SIG-M5 treated with dmso at 0.1 percent for 504 hours (cell line): ENCODE data around the gene RBM39.
A peak's percentile ranks its signal among the peaks of the same experiment; 100 is the strongest.
"Not testable (repeated sequence)": the region's sequence is repeated elsewhere in the genome, so short reads cannot be mapped to it uniquely, and the experiment has no call there.

Source experiments
- DNase-seq: peaks from one replicate; lab custom pipeline; 2025; ENCODE audit not compliant: unreplicated experiment; lab: John Stamatoyannopoulos, UW

RBM39 gene

DNA sequence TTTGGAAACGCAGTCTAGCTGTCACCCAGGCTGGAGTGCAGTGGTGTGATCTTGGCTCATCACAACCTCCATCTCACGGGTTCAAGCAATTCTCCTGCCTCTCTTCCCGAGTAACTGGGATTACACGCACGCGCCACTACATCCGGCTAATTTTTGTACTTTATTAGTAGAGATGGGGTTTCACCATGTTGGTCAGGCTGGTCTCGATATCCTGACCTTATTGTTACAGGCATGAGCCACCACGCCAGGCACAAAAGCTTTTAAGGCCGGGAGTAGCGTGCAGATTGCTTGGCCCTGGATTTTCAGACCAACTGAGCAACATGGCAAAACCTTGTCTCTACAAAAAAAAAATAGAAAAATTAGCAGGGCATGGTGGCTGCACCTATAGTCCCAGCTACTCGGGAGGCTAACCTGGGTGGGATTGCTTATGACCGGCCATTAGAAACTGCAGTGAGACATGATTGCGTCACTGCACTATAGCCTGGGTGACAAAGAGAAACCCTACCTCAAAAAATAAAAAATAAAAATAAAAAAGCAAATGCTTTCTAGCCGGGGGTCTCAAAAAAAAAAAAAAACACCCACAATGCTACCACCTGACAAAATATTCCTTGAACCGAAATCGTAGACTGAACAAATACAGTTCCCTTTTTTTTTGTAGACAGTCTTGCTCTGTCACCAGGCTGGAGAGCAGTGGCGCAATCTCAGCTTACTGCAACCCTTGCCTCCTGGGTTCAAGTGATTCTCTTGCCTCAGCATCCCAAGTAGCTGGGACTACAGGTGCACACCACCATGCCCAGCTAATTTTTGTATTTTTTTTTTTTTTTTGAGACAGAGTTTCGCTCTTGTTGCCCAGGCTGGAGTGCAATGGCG lies 15.0 kb downstream of the RBM39 start:
- DNase-seq = peak; percentile 54

DNA sequence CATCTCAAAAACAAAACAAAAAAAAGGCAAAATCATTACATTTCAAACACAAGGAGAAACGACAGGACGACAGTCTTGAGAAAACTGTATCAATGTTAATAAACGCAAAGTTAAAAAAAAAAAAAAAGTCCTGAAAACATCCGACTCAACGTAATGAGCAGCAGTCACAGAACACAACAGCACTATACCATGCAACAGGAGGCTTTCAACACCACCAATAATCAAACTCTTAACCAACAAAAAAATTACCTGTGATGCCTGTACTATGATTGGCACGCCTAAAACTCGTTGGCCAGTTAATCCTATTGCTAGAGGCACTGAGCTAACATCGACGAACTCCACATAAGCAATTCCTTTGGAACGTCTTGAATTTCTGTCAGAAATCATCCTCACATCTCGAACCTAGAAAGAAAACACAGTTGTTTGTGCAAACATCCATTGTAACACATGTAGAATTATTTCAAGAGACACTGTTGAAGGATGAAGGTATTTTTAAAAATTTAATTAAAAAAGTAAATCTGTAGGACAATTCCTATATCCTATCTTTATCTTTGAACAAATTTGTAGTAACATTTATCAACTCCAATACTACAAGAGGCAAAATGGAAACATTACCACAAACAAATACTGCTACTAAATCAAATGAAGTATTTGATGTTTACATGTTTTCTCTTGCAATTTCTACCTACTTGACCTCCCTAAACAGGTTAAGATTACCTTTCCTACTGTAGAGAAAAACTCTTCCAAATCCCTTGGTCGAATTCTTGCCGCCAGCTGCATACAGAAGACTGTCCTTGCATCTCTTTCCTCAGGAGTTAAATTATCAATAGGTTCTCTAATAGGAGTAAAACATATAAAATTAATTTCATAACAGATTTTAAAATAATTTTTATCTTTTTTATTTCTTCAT lies 17.5 kb downstream of the RBM39 start:
- no peak for DNase-seq

DNA sequence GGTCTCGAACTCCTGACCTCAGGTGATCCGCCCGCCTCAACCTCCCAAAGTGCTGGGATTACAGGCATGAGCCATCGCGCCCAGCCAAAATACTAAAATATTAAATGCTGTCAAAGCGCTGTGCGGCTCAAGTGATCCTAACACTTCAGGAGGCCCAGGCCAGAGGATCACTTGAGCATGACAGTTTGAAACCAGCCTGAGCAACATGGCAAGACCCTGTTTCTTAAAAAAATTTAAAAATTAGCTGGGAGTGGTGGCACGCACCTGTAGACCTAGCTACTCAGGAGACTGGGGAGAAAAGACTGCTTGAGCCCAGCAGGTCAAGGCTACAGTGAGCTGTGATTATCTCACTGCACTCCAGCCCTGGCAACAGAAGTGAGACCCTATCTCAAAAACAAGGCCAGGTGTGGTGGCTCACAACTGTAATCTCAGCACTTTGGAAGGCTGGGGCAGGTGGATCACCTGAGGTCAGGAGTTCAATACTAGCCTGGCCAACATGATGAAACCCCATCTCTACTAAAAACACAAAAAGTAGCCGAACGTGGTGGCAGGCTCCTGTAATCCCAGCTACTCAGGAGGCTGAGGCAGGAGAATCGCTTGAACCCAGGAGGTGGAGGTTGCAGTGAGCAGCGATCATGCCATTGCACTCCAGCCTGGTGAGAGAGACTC lies 18.3 kb downstream of the RBM39 start:
- DNase-seq = not testable (repeated sequence)

DNA sequence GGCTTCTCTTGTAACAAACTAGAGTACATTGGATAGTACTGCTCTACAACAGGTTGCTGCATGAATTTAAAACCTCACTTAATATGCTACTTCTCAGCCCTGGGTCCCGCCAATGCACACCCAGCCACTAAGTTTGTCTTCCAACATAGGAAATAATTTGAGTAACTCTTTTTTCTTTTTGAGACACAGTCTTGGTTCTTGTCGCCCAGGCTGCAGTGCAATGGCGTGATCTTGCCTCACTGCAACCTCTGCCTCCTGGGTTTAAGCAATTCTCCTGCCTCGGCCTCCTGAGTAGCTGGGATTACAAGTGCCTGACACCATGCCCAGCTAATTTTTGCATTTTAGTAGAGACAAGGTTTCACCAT lies 18.8 kb downstream of the RBM39 start:
- DNase-seq = not testable (repeated sequence)

DNA sequence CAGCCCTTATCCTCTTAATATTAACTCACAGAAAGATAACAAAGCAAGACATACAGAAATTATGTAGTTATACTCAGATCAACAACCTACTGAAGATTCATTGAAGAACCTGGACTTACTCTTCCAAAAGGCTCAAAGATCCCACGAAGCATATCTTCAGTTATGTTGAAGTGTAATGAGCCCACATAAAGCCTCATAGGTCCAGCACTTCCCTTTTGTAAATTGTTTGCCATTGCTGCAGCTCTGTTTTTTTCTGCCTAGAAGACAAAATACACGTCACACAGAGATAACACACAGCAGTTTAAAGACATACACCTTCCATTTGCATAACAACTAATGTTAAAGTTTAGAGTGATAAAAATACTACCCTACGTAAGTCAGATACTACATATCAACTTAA lies 20.4 kb downstream of the RBM39 start:
- no peak for DNase-seq

DNA sequence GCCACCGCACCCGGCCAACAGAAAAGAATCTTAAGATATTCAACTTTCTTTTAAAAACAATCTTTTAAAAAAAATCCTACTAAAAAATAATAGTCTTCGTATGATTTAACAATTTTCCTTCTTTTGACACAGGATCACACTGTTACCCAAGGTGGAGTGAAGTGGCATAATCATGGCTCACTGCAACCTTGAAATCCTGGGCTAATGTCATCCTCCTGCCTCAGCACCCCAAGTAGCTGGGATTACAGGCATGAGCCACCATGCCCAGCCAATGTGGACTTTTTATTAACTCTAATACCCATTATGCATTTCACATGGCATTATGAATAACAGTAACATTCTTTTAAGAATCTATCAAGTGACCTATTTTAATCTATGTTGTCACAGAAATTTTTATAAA lies 20.8 kb downstream of the RBM39 start:
- DNase-seq = no peak

DNA sequence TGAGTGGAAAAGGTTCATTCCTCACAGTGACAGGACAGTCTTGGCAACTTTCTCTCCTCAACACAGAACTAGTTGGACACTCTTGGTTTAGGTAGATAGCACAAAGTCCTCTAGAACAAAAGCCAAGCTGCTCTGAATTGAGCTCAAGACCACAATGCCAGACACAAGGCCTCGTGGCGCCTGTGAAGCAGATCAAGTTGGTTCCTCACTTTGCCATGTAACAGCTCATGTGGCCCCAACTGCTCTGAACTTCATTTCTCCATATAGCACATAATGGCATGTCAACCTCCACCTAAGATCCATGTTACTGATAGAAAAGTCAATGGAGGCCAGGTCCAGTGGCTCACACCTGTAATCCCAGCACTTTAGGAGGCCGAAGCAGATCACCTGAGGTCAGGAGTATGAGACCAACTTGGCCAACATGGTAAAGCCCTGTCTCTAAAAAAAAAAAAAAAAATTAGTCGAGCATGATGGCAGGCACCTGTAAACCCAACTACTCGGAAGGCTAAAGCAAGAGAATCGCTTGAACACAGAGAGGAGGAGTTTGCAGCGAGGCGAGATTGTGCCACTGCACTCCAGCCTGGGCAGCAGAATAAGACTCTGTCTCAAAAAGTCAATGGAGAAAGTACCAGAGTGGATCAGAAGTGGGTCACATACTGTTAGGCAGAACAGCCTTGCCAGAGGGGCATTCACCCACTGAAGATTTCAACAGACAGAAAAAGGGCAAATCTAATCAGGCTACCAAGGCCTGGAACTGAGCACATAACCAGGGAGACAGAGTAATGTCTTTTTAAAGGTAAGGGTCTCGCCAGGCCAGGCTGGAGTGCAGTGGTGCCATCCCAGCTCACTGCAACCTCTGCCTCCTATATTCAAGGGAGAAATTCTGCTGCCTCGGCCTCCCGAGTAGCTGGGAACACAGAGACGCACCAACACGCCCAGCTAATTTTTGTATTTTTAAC lies 21.6 kb downstream of the RBM39 start:
- no peak for DNase-seq

DNA sequence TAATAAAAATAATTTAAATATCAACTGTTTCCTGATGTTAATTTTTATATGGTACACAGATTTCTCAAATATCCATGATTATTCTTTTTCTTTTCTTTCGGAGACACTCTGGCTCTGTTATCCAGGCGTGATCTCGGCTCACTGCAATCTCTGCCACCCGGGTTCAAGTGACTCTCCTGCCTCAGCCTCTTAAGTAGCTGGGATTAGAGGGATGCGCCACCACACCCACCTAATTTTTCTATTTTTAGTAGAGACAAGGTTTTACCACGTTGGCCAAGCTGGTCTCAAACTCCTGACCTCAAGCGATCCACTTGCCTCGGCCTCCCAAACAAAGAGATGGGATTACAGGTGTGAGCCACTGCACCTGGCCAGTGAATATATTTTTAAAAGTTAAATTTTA lies 22.3 kb downstream of the RBM39 start:
- DNase-seq = no peak

DNA sequence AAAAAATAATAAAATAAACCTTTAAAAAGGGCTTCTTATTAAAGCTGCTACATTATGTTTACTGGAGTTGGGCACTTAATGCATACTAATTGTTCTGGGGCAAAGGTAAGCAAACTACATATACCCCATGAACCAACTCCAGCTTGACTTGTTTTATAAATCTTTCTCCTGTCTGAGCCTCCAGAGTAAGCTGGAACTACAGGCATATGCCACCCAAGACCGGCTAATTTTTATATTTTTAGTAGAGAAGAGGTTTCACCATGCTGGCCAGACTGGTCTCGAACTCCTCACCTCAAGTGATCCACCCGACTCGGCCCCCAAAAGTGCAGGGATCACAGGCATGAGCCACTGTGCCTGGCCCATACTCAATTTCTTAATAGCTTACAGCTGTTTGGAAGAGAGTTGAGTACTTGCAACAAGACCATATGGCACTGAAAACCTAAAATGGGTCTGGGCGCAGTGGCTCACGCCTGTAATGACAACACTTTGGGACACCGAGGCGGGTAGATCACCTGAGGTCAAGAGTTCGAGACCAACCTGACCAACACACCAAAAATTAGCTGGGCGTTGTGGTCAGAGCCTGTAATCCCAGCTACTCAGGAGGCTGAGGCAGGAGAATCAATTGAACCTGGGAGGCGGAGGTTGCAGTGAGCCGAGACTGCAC lies 23.0 kb downstream of the RBM39 start:
- DNase-seq = no peak

DNA sequence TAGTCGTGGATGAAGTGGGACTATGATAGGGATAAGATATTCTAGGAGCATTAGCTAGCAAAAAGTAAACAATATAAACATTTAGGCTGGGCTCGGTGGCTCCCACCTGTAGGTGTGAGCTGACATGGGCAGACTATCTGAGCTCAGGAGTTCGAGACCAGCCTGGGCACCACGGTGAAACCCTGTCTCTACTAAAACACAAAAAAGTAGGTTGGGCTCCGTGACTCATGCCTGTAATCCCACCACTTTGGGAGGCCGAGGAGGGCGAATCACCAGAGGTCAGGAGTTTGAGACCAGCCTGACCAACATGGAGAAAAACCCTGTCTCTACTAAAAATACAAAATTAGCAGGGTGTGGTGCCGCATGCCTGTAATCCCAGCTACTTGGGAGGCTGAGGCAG lies 23.7 kb downstream of the RBM39 start:
- DNase-seq = not testable (repeated sequence)

DNA sequence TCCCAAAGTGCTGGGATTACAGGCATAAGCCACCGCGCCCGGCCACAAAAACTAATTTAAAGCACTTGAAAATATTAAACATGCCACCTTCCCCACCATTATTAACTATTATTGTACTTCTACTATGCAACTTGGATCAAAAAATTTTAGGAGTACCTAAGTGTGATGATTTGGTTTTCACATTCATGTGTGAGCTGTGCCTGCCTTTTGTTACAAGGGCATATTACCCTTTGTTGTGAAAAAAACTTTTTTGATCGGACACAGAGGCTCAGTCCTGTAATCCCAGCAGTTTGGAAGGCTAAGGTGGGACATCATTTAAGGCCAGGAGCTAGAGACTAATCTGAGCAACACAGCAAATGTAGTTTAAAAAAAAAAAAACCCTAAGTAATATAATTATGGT lies 25.7 kb downstream of the RBM39 start:
- DNase-seq = no peak

DNA sequence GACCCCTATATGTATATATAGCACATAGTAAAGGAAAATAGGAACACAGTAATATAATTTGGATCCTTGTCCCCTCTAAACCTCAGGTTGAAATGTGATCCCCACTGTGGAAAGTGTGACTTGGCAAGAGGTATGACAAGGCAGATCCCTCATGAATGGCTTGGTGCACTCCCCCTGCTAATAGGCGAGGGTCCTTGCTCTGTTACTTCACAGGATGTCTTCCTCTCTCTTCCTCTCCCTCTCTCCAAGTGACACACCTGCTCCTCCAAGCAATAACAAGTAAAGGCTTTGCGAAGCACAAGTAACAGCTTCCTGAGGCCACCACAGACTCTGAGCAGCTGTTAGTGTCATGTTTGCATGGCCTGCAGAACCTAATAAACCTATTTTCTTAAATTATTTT lies 26.4 kb downstream of the RBM39 start:
- no peak for DNase-seq

DNA sequence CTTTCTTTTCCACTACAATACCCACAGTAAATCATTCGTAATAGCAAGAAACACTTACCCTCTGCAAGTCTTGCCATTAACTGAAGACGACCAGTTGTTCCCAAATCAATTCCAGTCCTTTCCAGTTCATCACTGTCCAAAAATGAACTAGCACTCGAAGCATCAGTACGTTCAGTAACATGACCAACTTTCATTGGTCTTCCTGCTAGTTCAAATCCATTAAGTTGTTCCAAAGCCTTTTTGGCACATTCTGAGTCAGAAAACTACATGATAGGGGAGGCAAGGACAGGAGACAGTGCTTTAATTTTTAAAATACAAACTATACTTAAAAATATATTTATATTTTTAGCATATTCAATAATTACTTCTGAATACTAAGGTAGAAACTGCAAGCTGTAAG lies 27.9 kb downstream of the RBM39 start:
- DNase-seq = no peak

DNA sequence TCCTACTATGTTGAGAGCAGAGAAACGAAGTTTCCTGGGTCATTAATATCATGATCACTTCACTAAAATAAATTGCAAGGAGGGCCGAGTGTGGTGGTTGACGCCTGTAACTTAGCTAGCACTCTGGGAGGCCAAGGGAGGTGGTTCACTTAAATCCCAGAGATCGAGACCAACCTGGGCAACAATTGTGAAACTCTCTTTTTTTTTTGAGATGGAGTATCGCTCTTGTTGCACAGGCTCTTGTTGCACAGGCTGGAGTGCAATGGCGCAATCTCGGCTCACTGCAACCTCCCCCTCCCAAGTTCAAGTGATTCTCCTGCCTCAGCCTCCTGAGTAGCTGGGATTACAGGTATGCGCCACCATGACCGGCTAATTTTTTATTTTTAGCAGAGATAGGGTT lies 28.9 kb downstream of the RBM39 start:
- DNase-seq = not testable (repeated sequence)

DNA sequence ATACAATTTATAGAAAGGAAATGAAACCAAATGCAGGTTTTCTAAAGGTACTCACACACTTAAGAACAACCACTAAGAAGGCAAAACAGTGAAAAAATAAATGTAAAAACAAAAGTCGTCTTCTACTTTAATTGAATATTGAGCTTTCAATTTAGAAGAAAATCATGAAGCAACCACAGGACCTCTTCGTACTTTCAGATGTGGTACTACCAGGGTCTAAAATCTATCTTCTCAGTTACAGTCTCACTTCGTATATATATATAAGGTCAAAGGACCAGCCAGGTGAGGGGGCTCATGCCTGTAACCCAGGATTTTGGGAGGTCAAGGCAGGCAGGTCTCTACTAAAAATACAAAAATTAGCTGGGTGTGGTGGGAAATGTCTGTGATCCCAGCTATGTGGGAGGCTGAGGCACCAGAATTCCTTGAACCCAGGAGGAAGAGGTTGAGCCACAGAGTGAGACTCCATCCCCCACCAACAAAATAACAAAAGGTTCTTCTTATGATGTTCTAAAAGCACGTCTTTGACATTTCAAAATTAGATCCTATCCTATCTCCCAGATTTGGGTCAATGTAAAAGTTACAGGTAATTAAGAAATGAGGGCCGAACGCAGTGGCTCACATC lies 30.4 kb downstream of the RBM39 start:
- DNase-seq = no peak

DNA sequence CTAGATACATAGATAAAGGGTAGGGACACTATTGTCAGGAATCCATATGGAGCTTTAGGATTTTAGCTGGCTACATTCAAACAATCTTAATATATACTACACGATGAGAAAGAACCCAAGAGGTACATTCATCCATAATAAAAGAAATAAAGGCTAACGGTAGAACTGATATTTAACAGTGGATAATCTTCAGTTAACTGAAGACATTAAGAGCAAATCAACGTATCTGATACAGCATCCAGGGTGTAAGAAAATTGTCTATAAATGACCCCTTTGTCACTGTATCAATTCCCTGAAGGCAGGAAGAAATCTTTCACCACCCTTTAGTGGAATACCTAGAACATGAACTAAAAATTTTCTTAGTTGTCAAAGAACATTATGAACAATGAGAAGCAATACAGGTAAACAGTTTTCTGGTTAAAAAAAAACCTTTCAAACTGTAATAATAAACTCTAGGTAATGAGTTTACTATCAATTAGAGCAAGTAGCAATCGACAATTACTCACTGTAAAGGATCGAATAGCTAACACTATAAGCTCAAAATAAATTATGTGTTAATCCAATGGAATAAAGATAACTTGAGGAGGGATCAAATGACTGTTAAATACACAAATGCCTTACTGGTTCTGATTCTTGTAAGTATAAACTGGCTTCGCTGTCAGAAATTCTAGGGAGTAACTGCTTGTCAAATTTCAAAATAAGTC lies 31.0 kb downstream of the RBM39 start:
- DNase-seq = no peak

DNA sequence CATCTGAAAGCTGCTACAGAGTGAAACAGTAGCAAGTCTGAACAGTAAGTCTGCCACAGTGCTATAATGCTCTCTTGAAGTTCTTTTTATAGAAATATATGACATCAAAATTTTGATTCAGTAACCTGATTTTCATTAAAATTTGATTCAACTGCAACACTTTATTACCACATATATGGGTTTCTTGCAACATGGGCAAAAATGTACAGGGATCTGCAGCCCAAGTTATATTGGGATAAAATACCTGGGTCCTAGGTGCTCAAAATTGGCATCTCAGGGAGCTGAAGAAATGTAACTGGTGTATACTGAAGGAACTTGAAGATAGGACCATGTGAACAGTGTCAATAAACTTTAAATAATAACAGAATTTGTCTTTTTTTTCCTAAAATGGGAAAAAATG lies 32.0 kb downstream of the RBM39 start:
- DNase-seq = no peak

DNA sequence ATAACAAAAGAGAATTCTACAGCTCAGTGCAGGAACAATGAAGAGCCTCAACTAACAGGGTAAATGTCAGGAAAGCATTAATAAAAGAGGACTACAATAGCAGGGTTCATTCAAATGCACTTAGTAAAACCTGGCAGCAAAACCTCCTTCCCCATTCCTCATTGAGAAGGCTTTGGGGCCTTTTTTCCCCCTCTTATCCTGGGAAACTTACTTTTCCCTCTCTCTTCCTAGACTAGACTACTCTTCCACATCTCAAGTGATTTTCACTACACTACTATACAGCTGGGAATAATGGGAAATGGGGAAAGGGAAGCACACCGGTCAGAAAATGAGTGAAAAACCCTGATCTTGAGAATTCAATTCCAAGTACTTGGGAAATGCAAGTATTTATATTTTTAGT lies 32.8 kb downstream of the RBM39 start:
- DNase-seq = no peak

DNA sequence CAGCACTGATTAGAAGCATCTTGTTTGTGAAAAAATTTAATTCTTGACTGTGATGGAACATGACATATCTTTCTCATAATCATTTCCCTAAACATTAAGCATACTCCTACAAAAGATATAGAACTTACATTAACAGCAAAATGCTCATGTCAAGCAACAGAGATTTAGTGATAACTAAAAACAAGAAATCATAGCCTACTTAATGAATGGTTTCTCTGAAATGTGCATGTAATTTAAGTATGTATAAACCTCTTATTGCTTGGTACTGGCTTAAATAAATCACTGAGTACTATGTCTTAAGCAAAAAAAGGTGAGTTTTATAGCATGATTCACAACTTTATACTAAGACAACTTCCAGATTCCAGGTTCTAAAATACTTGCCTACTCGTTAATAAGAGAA lies 33.6 kb downstream of the RBM39 start:
- DNase-seq = no peak
